Loucy (cell line): Measurements from ENCODE around the gene TAS2R50.

Source experiments
- CTCF ChIP-seq: fragments of 200-600 bp; sonication (generic); conservative IDR thresholded peaks from 2 replicates; pipeline ENCODE4 v1.5.1; 2014; ENCODE audit warnings: mild to moderate bottlenecking, antibody characterized with exemption, low read length
- EZH2phosphoT487 ChIP-seq: fragments of 200-600 bp; IDR thresholded peaks from 2 replicates; pipeline ENCODE4 v1.6.1; 2018; ENCODE audit warnings: antibody characterized with exemption, mild to moderate bottlenecking, moderate library complexity, borderline replicate concordance

- no peak for TF ChIP-seq CTCF
- TF ChIP-seq EZH2phosphoT487: no peak
Measured at GRCh38 chr12:11026118-11026517, 39.4 kb upstream of the TAS2R50 start.
